Stimulated activated CD8-positive, alpha-beta memory T cell treated with anti-CD3 and anti-CD28 coated beads, Interleukin-15, amount 100 ng/mL, for 24 hours (primary cell): ENCODE data around the gene PHOSPHO2.

Experiments
- DNase-seq: peaks from one replicate; pipeline ENCODE4 v3.0.0-alpha.2; 2020; ENCODE audit warnings: low read depth

PHOSPHO2 gene

DNA sequence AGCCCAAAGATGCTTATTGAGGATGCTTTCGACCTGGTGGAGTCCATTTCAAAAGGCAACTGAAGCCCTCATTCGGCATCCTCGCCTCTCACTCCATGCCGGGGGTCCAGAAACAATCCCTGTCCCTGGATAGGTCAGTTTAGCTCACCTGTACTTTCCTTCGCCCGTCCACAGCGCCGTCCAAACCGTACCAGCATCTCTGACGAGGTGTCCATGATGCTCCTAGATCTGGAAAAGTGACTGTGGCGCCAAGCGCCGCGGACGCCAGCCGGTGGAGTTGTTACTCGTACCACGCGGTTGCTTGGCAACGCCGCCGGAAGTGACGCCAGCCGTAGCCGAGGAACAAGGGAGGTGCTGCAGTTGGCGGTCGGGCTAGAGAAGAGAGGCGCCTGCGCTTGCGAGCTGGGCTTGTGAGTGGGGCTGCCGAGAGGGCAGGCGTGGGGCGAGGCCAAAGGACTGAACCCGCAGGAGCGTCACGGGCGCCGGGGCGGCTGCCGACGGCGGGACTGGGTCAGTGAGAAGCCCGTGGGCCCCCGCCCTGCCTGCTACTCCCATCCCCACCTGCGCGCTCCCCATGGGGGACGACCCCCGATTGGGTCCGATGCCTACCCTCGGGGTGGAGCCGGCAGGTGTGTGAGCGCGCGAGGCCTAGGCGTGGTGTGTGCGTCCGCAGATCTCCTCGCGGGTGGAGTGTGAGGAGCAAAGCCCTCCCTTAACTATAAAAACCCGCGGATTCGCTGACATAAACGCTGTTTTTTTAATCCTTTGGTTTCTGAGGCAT is at the start of gene PHOSPHO2, which contains the start of gene CFAP210:
TSS of gene PHOSPHO2 (plus strand) at position 357 of the 781 bp plus-strand sequence. CDS start 6,503 bp downstream, outside the sequence.
TSS of gene CFAP210 (minus strand) at position 293 of the 781 bp plus-strand sequence. CDS start at position 215, 78 bp downstream.
- DNase-seq, result peak; percentile 98

- DNase-seq, result no peak
These were observed 46.8 kb upstream of the PHOSPHO2 start for GRCh38 chr2:169647496-169647895.

GRCh38 chr2:169649278-169649677 is 45.0 kb upstream of the PHOSPHO2 start:
- no peak for DNase-seq

GRCh38 chr2:169653636-169654035 is 40.6 kb upstream of the PHOSPHO2 start:
- DNase-seq, result no peak

GRCh38 chr2:169656164-169656563 is 38.1 kb upstream of the PHOSPHO2 start:
- DNase-seq, result no peak

DNA sequence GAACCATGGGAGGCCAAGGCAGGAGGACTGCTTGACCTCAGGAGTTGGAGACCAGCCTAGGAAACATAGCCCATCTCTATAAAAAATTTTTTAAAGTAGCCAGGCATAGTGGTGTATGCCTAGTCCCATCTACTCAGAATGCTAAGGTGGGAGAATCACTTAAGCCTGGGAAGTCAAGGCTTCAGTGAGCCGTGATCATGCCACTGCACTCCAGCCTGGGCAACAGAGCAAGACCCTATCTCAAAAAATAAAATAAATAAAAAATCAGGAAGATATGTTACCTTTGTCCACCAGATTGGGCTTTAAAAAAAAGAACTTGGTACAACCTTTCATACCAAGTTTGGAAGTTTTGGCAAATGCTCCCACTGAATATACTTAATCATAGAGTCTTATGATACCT is 35.4 kb upstream of the PHOSPHO2 start:
- no peak for DNase-seq

- no peak for DNase-seq
These were observed 34.9 kb upstream of the PHOSPHO2 start for GRCh38 chr2:169659320-169659719.

- no peak for DNase-seq
These were observed 33.0 kb upstream of the PHOSPHO2 start for GRCh38 chr2:169661265-169661664.

DNA sequence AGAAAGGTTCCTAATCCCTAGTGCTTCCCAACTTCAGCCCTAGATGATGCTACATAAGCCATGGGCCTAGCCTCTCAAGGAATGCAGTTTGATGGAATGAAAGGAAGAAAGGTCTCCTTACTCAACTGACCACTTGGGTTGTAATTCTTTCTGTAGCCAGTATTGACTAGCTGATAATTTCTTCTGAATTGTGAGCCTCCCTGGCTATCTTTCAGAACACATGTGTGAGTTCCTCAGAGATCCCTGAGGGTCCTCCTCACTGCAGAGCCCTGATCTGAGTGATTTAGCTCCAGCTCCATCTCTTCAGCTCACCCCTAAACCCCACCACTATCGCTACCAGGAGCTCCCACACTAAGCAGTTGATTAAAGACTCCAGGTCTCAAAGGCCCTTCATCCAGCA is 31.5 kb upstream of the PHOSPHO2 start:
- no peak for DNase-seq

DNA sequence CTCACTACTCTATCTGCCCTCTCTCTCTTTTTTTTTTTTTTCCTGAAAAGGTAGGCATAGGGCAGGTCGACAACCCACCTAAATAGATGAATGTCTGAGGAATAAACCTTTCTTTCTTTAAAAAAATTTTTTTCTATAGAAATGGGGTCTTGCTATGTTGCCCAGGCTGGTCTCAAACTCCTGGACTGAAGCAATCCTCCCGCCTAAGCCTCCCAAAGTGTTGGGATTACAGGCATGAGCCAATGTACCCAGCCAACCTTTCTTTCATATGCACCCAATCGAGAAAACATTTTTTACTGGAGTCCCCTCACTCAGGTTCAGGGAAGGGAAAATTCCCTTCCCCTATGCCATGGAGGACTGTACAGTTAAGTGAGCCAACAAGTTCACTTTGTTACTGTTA is 31.0 kb upstream of the PHOSPHO2 start:
- no peak for DNase-seq

DNA sequence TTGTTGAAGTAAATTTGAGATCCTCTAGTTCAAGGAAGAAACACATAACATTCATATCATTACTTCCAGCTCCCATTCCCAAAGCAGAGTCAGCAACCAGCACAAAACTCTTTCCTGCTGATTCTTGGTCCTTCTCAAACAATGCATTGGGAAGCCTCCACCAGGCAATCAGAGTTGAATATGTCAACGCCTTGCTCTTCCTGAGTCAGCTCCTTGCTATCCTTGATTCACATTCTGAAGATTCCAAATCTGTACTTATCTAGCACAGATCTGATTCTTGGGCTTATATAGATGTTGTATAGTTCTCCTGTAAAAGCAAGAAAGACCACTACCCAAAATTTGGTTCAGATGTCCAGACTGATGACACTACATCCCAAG is 29.7 kb upstream of the PHOSPHO2 start:
- DNase-seq, result no peak

DNA sequence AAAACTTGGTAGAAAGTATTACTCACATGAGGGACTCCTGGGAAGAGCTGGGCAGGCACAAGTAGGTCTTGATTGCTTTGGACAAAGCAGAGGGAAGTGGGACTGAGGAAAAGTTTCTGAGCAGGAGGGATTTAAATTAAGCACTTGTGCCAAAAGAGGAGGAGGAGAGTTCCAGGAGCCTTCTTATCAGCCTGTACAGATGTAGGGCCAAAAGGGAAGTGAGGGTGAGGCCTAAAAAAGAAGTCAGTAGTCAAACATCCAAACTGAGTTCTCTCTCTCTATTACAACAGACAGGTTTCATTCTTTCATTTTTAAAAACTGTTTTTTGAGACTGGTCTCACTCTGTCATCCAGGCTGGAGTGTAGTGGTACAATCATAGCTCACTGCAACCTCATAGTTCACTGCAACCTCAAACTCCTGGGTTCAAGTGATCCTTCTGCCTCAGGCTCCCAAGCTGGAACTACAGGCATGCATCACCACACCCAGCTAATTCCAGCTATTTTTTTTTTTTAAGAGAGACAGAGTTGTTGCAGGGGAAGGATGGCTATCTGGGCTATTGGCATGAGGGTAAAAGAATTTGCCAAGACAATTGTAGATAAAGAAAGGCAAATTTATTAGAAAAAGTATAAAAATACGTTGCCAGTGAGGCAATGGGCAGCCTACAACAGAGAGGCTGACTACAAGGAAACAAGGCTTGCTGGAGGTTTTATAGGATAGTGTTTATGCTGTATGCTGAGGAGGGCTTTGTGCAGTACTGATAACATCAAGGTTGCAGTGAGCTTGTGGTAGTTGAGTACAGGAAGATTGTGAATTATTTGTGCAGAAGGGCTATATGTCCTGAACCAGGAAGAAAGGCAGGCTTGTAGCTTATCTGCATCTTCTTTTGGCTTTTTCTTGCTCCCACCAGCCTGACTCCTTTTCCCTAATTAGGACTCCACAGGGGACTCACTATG is 29.0 kb upstream of the PHOSPHO2 start:
- DNase-seq, result no peak

DNA sequence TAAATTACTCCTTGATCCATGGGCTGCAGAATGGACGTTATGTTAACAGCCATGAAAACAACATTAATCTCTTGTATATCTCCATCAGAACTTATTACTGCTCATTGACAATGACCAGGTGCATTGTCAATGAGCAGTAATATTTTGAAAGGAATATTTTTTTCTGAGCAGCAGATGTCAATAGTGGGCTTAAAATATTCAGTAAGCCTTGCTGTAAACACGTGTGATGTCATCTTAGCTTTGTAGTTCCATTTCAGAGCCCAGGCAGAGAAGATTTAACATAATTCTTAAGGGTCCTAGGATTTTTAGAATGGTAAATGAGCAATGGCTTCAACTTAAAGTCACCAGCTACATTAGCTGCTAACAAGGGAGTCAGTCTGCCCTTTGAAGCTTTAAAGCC is 26.7 kb upstream of the PHOSPHO2 start:
- no peak for DNase-seq

DNA sequence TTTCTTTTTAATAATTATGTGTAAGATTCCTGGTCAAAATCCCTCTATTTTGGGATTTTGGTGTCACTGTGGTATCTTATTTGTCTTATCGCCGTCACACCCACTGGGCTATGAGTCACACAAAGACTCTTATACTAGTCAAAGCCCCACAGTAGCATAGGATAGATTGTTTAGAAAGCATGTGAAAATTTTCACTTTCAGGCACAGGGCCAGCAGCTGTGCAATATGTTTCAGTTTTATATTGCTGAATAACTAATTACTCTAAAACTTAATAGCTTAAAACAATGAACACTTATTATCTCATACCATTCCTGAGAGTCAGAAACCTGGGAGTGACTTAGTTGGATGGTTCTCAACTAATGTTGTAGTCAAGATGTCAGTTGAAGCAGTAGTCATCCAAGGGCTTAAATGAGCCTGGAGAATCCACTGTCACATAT is 24.0 kb upstream of the PHOSPHO2 start:
- no peak for DNase-seq

GRCh38 chr2:169670937-169671336 is 23.3 kb upstream of the PHOSPHO2 start:
- DNase-seq, result no peak

GRCh38 chr2:169672406-169672805 is 21.9 kb upstream of the PHOSPHO2 start:
- DNase-seq, result no peak

DNA sequence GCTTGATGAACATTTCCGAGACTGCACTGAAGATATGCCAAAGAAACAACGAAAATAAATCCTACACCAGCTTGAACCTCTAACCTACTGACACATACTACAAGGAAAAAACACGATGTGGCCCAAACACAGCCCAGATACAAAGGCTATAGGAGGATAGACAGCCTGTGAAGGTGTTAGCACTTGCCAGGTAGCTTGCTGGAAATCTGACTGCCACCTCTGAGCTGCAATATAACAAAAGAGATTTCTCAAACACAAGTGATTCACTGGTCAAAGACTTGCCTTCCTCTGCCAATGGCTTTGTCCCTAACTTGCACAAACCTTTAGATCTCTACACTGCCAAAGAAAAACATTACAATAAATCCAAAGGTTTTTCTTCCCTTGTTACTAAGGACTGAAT is 21.2 kb upstream of the PHOSPHO2 start:
- DNase-seq, result no peak

- no peak for DNase-seq
These were observed 20.3 kb upstream of the PHOSPHO2 start for GRCh38 chr2:169673921-169674320.

- no peak for DNase-seq
These were observed 17.9 kb upstream of the PHOSPHO2 start for GRCh38 chr2:169676357-169676756.

DNA sequence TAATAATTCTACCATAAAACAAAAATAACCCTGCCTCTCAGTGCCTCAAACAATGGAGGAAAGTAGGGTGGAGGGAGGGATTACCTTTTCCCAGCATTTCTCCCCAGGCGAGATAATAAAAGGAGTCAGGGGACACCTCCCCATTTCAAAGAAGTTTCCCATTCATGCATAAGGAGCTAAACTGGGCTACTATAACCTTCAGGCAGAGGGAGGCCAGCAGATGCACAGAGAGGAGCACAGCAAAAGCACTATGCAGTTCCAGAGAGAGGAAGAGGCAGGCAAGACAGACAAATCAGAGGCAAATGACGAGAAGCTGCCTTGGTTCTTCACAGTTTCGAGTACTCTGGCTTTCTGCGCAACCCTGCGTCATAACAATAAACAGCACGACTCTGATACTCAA is 17.4 kb upstream of the PHOSPHO2 start:
- DNase-seq, result no peak

DNA sequence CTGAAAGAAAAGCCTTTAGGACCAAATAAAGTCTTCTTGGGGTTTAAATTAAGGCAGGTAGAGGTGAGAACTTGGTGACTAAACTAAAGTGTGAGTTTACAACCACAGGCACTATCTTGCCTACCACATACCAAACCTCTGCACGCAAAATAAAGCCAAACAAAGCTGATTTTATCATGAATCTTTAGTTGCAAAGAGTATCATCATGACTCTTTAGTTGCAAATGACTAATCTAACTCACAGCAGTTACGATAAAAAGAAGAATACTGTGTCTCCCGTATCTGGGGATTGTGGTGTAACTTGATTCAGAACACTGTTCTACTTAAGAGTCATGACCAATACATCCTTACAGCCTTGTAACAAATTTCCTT is 11.2 kb upstream of the PHOSPHO2 start:
- DNase-seq, result no peak

DNA sequence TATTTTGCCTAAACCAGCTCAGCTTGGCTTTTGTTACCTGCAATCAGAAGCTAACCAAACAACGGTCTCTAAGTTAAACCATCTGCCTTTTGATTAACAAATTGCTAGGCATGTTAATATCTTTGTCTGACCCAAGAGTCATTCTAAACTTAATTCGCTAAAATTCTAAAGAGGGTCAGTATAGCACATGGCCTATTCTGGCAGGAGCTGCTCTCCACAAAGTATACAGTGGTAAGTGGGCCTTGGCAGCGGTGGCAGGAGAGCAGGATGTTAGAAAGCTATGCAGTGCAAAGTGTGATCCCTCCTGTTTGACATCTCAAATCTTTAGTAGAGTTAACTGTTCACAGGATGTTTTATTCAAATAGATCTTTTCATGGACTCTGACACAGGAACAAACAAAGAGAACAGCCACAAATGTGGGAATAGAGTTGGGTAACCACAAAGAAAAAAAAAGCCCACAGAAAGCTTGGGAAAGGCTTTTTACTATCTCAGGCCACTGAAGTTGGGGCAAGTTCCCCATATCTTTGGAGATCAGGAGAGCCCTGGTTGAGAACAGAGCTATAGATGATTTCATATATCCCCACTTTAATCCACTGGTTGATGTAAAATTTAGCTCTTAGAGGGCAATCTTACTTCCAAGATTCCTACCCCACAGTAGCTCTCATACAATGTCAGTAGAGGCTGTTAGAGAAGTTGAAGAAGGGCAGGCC is 10.7 kb upstream of the PHOSPHO2 start:
- no peak for DNase-seq
